ENCODE data around the gene AQP5.

GRCh38 chr12:49964849-49965624, 3.4 kb downstream of the AQP5 start:
- no peak for TF ChIP-seq CTCF (conservative IDR thresholded peaks at IDR 0.05 in 1 of 2, IDR thresholded peaks at IDR 0.05 in 1 of 2; ENCODE audit: extremely low read depth in 1 of 2, insufficient read depth in 1 of 2, low read depth in 1 of 2, low read length in 2 of 2)
- TF ChIP-seq EZH2 (IDR thresholded peaks at IDR 0.05; ENCODE audit: borderline replicate concordance, low read length): no peak
